Retina (tissue), 1 donor: ENCODE data around the gene PLEKHG3.
"Not testable (repeated sequence)": the region's sequence is repeated elsewhere in the genome, so short reads cannot be mapped to it uniquely, and the experiment has no call there.

ENCODE experiments used
- DNase-seq: peaks from one replicate; pipeline ENCODE4 v3.0.0-alpha.2; 2016

The PLEKHG3 gene

DNA sequence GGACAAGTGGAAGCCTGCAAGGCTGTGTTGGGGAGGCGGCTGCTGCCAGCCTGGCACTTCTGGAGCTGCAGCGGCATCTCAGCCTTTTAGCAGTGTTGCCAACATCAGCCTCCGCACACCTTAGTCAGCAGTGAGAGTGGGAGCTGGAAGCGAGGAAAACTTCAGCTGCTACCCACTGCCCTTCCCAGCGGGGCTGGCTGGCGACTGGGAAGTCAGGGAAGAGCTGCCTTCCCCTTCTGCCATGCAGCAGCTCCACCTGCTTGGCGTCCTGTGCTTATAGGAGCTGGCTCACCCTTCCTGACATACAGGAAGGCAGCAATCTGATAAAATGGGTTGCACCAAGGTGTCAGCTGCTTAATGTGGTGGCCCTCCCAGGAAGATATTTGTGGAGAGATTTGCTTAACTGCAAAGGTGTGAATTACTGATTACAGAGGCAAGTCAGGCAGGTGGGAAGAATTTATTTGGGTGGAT, 15.4 kb upstream of the PLEKHG3 start:
- no peak for DNase-seq

DNA sequence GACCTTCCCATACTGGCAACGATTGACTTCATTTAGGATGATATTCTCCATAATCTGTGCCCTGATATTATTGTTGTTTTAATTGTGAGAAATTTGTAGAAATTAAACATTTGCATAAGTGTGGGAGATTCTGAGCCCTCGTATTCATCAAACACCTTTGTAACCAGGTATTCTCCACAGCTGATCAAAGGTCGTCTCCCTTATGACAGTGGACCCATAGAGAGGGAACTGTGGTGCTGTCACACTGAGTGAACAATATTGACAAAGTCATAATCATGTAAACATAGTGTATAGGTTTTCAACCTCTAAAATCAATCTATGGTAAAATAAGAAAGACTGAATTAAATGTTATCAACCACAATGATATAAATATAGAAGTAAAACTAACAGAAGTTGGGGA, 14.9 kb upstream of the PLEKHG3 start:
- no peak for DNase-seq

DNA sequence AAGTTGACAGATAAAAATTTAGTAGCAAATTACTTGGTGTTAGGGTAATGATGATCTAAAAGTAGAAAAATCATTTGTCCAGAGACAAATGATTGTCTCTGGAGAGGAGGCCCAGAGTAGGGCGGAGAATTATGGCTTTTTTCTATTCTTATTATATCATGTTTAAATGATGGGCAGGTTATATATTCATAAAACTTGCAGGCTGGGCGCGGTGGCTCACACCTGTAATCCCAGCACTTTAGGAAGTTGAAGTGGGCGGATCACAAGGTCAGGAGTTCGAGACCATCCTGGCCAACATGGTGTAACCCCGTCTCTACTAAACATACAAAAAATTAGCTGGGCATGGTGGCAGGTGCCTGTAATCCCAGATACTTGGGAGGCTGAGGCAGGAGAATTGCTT, 13.6 kb upstream of the PLEKHG3 start:
- DNase-seq = not testable (repeated sequence)

DNA sequence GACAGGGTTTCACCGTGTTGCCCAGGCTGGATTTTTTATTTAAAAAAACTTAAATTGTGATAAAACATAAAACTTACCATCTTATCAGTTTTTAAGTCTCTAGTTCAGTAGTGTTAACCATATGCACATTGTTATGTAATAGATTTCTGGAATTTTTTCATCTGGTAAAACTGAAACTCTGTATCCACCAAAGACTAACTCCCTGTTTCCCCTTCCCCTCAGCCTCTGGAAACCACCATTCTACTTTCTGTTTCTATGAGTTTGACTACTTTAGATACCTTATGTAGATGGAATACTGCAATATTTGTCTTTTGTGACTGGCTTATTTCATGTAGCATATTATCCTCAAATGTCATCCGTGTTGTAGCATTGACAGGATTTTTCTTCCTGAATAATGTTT, 12.8 kb upstream of the PLEKHG3 start:
- no peak for DNase-seq

DNA sequence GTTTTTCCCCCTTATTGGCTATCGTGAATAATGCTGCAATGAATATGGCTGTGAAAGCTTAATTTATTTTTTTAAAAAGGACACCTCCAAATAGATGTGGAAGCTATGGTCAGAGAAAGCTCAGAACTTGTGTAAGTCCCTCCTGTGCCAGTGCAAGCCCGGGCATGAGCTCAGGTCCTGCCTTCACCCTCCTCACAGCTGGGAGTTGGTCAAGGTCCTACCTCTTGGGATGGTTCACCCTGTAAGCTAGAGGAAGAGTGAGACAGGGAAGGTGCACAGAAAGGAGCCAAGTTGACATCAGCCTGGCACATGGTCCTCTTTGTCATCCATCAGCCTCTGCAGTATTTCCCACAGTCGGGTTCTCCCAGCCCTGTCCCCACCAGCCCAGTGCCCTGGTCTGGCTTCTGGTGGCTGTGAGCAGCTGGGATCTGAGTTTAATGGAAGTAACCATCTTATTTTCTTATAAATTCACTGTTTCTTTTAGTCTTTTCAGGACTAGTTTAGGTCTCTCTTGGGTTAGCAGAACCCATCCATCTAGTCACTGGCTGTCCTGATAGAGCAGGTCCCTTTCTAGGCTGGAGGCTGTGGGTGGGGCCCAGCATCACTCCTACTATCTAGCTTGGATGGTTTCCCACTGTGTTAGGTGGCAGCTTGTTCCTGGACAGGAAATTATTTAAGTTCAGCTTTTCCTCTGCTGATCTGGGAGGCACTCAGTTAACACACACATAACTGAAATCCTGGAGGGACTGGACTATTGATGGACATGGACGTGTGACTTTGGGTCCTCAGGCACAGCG, 11.8 kb upstream of the PLEKHG3 start:
- no peak for DNase-seq

- no peak for DNase-seq
Measured at GRCh38 chr14:64692986-64693809, 11.0 kb upstream of the PLEKHG3 start.

DNA sequence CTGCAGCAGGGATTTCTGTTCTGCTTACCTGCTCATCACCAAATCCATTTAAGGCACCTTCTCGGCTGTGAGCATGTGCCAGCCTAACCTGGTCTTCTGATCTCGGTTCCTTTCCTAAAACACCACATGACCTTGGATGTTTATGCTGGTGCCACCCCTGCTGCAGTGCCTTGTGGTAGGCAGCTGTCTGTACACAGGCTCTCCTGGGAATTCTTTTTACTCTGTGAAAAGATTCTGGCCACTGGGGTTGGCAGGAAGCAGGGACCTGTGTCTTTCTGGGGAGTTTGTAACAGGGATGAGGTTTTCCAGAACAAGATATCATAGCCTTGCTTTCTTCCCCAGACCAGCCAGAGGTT, 10.4 kb upstream of the PLEKHG3 start:
- no peak for DNase-seq

GRCh38 chr14:64695071-64695470, 9.2 kb upstream of the PLEKHG3 start:
- DNase-seq = no peak

DNA sequence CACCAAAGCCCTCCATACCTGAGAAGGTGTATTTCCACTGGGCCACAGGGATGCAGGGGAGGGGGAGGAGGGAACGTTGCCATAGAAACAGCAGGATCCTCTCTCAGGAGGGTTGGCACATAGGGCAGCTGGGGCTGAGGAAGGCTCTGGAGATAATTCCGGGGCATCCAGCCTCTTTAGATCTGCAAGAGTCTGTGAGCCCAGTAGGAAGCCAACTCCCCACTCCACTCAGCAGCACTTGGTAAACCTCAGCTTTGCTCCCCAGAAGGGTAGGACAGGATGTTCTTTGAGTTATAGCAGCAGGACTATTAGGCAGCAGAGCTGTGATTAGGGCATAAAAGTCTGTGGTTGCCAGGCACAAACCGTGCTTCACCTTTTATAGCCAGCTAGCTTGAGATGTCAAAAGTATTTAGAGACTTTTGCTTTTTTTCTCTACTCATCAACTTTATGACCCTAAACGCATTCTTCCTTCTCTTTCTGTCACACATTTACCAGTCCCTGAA, 7.8 kb upstream of the PLEKHG3 start:
- DNase-seq = no peak

GRCh38 chr14:64698903-64699302, 5.3 kb upstream of the PLEKHG3 start:
- DNase-seq = no peak

DNA sequence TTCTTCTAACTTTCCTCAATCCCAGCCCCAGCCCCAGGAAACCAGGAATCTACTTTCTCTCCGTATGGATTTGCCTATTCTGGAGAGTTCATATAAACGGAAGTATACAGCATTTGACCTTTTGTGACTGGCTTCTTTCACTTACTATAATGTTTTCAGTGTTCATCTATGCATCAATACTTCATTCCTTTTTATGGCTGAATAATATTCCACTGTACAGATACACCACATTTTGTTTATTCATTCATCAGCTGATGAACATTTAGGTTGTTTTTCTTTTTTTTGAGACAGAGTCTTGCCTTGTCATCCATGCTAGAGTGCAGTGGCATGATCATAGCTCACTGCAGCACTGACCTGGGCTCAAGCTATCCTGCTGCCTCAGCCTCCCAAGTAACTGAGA, 3.9 kb upstream of the PLEKHG3 start:
- DNase-seq = no peak

DNA sequence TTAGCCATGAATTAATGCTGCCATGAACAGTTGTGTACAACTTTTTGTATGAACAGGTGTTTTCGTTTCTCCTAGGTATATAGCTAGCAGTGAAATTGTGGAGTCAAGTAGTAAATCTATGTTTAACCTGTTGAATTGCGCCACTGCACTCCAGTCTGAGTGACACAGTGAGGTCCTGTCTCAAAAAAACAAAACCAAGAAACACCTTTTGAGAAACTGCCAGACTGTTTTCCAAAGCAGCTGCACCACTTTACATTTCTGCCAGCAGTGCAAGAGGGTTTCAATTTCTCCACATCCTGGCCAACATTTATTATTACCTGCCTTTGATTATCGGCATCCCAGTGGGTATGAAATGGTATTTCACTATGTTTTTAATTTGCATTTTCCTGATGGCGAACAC, 3.3 kb upstream of the PLEKHG3 start:
- no peak for DNase-seq

DNA sequence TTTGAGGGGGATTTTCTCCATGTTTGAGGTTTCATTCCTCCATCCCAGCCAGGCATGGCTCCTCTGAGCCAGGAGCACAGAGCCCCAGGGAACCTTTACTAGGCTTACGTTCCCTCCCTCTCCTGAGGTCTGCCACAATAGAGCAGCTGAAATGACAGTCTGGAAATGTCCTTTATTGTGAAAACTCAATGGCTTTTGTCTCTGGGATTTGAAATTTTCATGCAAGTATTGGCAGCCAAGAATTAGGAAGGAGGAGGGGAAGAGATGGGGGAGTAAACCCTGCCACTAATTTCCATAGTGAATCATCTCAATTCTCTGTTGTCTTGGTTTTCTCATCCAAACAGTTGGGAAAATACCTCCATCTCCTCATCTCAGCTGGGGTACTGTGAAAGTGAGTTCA, 2.6 kb upstream of the PLEKHG3 start:
- no peak for DNase-seq

GRCh38 chr14:64702493-64703394, 1.5 kb upstream of the PLEKHG3 start:
- no peak for DNase-seq

GRCh38 chr14:64703395-64704142, 655 bp upstream of the PLEKHG3 start:
- DNase-seq = no peak

DNA sequence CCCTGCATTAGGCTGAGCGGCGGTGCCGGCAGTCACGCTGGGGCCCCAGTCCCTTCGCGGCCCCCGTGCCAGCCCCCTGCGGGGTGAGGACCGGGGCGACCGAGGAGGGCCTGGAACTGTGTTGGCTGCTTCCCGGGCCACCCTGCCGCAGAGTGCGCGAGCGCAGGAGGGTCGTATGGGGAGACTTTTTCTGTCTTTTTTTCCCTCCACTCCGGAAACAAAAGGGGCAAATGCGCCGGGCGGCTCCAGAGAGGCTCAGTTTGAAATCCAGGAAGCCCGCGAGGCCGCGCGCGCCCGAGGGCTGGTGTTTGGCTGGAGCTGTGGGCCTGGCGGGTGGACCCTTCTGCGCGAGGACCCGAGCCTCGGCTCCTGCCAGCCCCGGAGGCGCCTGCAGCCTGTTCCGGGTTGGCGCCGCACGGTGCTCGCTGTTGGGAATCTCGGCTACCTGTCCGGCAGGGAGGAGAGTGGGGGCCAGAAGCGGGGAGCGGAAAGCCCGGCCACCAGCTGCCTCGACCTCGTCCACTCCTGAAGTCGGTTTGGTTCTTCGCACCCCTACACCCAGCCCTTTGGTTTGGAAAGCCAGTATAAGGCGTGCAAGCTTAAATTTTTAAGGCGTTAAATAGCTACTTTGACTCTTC, 638 bp downstream of the PLEKHG3 start:
- peak; percentile 87 for DNase-seq

DNA sequence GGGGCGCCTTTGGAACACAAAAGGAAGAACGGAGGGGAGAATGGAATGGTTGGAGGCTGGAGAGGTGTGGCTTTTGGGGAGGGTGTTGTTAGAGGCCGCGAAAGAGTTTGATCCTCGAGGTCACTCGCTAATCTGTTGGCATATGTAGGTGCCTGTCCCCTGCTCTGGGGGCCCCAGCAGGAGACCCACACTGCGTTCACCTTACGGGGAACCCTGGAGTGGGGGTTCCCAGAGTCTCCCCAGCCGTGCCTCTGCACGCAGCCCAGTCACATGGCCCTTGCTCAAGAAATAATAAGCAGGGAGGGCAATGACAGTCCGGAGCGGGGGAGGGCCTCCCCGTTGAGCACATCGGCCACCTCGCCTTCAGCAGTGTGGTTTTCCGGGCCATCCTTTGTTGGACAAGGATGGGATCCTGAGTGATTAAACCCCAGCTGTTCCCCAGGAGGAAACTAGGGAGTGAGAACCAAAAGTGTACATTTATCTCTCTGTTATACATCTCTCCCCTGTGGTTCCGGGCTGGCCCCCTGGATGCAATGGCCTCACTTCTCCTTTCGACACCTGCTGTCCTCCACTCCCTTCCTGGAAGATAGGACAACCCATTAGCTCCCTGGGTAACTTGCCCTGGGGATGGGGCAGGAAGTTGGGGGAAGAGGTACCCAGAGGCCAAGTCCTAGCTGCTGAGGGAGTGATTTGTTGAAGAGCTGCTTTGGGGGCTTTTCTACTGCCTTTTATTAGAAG, 1.3 kb downstream of the PLEKHG3 start:
- peak; percentile 68 for DNase-seq

- DNase-seq = no peak
Measured at GRCh38 chr14:64706119-64706592, 1.9 kb downstream of the PLEKHG3 start.

DNA sequence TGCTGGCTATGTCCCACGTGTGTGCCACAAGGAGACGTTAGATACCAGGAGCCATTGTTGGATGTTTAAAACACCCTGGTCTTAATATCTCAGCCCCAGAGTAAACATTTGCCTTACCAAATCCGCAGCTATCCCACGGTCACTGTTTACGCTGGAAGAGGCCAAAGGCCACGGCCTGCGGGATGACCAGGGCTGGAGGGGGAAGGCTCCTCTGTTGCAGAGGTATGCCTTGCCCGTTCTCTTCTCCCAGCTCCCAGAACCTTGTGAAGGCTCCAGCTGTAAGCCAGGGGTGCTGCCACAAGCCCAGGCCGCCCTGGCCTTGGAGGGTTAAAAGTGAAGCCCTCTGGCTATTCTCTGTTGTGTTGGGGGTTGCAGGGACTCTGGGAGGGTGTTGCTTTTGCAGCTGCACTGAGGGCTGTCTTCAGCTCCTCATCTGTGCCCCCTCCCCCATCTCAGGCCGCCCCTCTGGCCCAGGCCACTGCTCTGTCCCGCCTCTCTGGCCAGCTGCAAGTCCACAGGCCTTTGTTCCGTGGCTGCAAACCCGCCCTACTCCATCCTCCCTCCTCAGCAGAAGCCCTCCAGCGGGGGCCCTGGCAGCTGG, 2.5 kb downstream of the PLEKHG3 start:
- DNase-seq = peak; percentile 72

GRCh38 chr14:64707661-64708060, 3.4 kb downstream of the PLEKHG3 start:
- DNase-seq = no peak
